ENCODE measurements around the gene CCDC81. TPM values are rescaled to one million over a fixed set of nuclear protein-coding genes. Genes with fewer than 3 reads are reported as not detected.

Gene CCDC81
- total RNA-seq, 1 experiment from 2014 or later = 0.33 TPM

DNA sequence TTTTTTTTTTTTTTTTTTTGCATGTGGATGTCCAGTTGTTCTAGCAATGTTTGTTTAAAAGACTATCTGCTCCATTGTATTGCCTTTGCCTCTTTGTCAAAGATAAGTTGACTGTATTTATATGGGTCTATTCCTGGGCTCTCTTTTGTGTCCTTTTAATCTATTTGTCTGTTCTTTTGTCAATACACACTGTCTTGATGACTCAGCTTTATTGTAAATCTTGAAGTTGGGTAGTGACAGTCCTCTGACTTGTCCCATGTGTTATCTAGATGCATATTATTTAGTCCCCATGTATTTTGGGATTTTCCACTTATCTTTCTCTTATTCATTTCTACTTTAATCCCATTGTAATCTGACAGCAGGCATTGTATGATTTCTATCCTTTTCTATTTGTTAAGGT lies 3.3 kb downstream of the CCDC81 start:
- H3K27ac Mint-ChIP-seq (ENCODE audit: unreplicated experiment) = no peak overlapping the region
- no peak for DNase-seq
- H3K4me3 Mint-ChIP-seq (ENCODE audit: low read depth, unreplicated experiment) = no peak overlapping the region
- BruUV-seq (replicated peaks) = no TSS peak
- TF ChIP-seq, protein P1, sequence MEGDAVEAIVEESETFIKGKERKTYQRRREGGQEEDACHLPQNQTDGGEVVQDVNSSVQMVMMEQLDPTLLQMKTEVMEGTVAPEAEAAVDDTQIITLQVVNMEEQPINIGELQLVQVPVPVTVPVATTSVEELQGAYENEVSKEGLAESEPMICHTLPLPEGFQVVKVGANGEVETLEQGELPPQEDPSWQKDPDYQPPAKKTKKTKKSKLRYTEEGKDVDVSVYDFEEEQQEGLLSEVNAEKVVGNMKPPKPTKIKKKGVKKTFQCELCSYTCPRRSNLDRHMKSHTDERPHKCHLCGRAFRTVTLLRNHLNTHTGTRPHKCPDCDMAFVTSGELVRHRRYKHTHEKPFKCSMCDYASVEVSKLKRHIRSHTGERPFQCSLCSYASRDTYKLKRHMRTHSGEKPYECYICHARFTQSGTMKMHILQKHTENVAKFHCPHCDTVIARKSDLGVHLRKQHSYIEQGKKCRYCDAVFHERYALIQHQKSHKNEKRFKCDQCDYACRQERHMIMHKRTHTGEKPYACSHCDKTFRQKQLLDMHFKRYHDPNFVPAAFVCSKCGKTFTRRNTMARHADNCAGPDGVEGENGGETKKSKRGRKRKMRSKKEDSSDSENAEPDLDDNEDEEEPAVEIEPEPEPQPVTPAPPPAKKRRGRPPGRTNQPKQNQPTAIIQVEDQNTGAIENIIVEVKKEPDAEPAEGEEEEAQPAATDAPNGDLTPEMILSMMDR (IDR thresholded peaks at IDR 0.05; ENCODE audit: unreplicated experiment) = no peak
- CTCF ChIA-PET = no interaction called here
- H3K9me3 Mint-ChIP-seq (ENCODE audit: low read depth, unreplicated experiment) = peaks cover 4% of the 10 kb centered on the region
- no peaks in the 10 kb centered on the region for H3K4me1 Mint-ChIP-seq (ENCODE audit: low read depth, unreplicated experiment)
- no peaks in the 10 kb centered on the region for H3K27me3 Mint-ChIP-seq (ENCODE audit: unreplicated experiment)
- H3K36me3 Mint-ChIP-seq (ENCODE audit: insufficient read depth, unreplicated experiment) = no peaks in the 10 kb centered on the region
- intact Hi-C loops (cut with micrococcal nuclease; ENCODE audit: unreplicated experiment) = no loop called here

DNA sequence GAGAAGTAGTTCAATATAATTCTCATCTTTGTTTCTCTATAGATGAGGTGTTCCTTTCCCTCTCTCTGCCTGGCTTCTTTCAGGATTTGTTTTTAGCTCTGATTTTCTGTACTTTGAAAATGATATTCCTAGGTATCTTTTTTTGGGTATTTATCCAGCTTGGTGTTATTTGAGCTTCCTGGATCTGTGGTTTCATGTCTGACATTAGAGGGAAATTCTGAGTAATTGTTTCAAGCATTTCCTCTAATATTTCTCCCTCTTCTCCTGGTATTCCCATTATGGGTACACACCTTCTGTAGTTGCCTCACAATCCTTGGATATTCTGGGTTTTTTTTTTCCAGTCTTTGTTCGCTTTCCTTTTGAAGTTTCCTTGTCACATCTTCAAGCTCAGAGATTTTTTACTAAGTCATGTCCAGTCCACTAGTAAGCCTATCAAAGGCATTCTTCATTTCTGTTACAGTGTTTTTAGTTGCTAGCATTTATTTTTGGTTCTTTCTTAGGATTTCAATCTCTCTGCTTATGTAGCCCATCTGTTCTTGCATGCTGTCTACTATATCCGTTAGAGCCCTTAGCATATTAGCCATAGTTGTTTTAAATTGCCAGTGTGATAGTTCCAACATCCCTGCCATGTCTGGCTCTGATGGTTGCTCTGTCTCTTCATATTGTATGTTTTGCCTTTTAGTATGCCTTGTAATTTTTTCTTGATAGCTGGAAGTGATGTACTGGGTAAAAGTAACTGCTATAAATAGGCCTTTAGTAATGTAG lies 5.8 kb downstream of the CCDC81 start:
- Mint-ChIP-seq H3K4me1 (ENCODE audit: low read depth, unreplicated experiment) (no peaks in the 10 kb centered on the region), H3K27me3 (ENCODE audit: unreplicated experiment) (no peaks in the 10 kb centered on the region), H3K27ac (ENCODE audit: unreplicated experiment) (no peak overlapping the region), H3K9me3 (ENCODE audit: low read depth, unreplicated experiment) (peaks cover 4% of the 10 kb centered on the region), H3K36me3 (ENCODE audit: insufficient read depth, unreplicated experiment) (no peaks in the 10 kb centered on the region), H3K4me3 (ENCODE audit: low read depth, unreplicated experiment) (no peak overlapping the region)
- CTCF ChIA-PET = no interaction called here
- no peak for DNase-seq
- no TSS peak for BruUV-seq (replicated peaks)
- intact Hi-C loops (cut with micrococcal nuclease; ENCODE audit: unreplicated experiment) = no loop called here
- TF ChIP-seq, protein P1 (IDR thresholded peaks at IDR 0.05; ENCODE audit: unreplicated experiment) = no peak

DNA sequence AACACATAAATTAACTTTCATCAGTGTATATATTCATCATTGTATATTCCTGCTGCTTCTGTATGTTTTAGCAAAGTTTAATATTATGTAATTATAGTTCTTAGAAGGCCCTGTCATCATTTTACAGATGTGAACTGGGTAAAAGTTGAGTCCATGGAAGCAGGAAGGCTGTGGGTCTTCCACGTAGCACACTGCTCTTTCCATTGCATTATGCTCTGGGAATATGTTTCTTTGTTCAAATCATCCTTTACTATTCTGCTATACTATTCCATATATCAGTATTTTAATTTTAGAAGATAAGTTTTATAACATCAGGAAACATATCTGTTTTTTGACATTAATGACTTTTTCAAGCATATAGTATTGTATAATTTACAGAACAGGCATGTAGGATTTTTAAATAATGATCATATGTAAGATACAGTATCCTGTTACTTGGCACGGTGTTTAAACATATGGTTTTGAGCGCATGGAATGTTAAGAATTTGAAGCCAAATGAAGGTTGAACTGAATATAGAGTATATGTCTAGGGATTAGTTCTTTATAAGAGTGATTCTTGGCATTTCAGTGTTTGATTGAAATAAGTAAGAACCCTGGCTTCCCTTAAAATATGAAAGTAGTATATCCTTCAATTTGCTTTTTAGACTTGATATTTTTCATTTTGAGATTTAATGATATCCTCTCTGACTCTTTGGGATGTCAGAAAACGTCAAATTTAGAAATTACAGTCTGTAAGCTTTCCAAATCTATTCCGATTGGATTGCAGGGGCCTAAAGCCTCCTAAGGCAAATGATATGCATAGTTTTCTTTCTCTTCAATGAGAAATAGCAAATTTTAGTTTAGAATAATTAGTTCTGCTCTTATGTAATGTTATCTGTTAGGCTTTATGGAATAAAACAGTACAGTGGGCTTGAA lies 8.6 kb downstream of the CCDC81 start:
- DNase-seq = no peak
- Mint-ChIP-seq H3K4me1 (ENCODE audit: low read depth, unreplicated experiment) (peaks cover 7% of the 10 kb centered on the region), H3K4me3 (ENCODE audit: low read depth, unreplicated experiment) (no peak overlapping the region), H3K9me3 (ENCODE audit: low read depth, unreplicated experiment) (no peaks in the 10 kb centered on the region), H3K27ac (ENCODE audit: unreplicated experiment) (no peak overlapping the region), H3K36me3 (ENCODE audit: insufficient read depth, unreplicated experiment) (no peaks in the 10 kb centered on the region), H3K27me3 (ENCODE audit: unreplicated experiment) (no peaks in the 10 kb centered on the region)
- intact Hi-C loops (cut with micrococcal nuclease; ENCODE audit: unreplicated experiment) = no loop called here
- BruUV-seq (replicated peaks) = no TSS peak
- TF ChIP-seq, protein P1 (IDR thresholded peaks at IDR 0.05; ENCODE audit: unreplicated experiment) = no peak
- CTCF ChIA-PET = no interaction called here

DNA sequence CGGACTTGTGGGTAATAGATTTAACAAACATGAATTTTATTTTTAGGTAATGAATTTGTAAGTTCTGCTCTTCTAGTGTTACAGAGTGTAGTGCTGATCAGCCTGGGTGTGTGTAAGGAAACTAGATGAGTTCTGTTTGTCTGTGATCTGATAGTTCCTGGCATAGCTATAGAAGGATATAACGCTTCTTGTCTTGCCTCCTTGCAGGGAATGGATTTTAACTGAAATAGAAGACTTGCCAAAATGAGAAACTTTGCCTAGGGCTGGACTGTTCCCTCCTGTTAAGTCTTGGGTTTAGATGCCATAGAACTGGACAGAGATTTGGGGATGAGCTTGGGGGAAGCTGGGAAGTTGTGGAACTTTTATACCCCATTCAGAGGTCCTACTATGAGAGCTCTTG lies 11.6 kb downstream of the CCDC81 start:
- BruUV-seq (replicated peaks) = no TSS peak
- intact Hi-C loops (cut with micrococcal nuclease; ENCODE audit: unreplicated experiment) = no loop called here
- no peaks in the 10 kb centered on the region for H3K36me3 Mint-ChIP-seq (ENCODE audit: insufficient read depth, unreplicated experiment)
- peaks cover 9% of the 10 kb centered on the region for H3K4me1 Mint-ChIP-seq (ENCODE audit: low read depth, unreplicated experiment)
- CTCF ChIA-PET = no interaction called here
- DNase-seq = no peak
- H3K27me3 Mint-ChIP-seq (ENCODE audit: unreplicated experiment) = no peaks in the 10 kb centered on the region
- H3K9me3 Mint-ChIP-seq (ENCODE audit: low read depth, unreplicated experiment) = no peaks in the 10 kb centered on the region
- no peak overlapping the region for H3K4me3 Mint-ChIP-seq (ENCODE audit: low read depth, unreplicated experiment)
- TF ChIP-seq, protein P1 (IDR thresholded peaks at IDR 0.05; ENCODE audit: unreplicated experiment) = no peak
- no peak overlapping the region for H3K27ac Mint-ChIP-seq (ENCODE audit: unreplicated experiment)
